ENCODE results near the gene HOOK2. TPM values are rescaled to one million over a fixed set of nuclear protein-coding genes. Genes with fewer than 3 reads are reported as not detected.

Gene HOOK2
- total and polyA plus RNA-seq, 2 of the 13 experiments (the other 11 are each of a cell fraction or from before 2014, with no cell fraction given) = 9.2 to 12.9 TPM

- TF ChIP-seq ZNF710 (CRISPR knock-in tag; IDR thresholded peaks at IDR 0.05; ENCODE audit: borderline replicate concordance) (no peak), ZNF781 (CRISPR knock-in tag; IDR thresholded peaks at IDR 0.05; ENCODE audit: borderline replicate concordance, not compliant biosample characterization) (peak; percentile 73), ZFAT (CRISPR knock-in tag; conservative IDR thresholded peaks at IDR 0.05) (0 out of 2 replicates have a peak, but pooled peaks have one; percentile 47), ZNF557 (CRISPR knock-in tag; IDR thresholded peaks at IDR 0.05) (0 out of 2 replicates have a peak, but pooled peaks have one; percentile 75), ZNF556 (CRISPR knock-in tag; IDR thresholded peaks at IDR 0.05; ENCODE audit: borderline replicate concordance) (peak; percentile 60; the same call in 1 of the 2 replicates), TFDP2 (CRISPR knock-in tag; IDR thresholded peaks at IDR 0.05) (peak; percentile 99), TBP (CRISPR knock-in tag; IDR thresholded peaks at IDR 0.05) (0 out of 2 replicates have a peak, but pooled peaks have one; percentile 27), ZBTB2 (CRISPR knock-in tag; IDR thresholded peaks at IDR 0.05; ENCODE audit: low read depth) (peak; percentile 74; the same call in 1 of the 2 replicates), BCL6 (CRISPR knock-in tag; IDR thresholded peaks at IDR 0.05) (0 out of 2 replicates have a peak, but pooled peaks have one; percentile 32), NBN (conservative IDR thresholded peaks at IDR 0.05) (no peak), ZFP90 (CRISPR knock-in tag; IDR thresholded peaks at IDR 0.05; ENCODE audit: borderline replicate concordance) (peak; percentile 88; the same call in 1 of the 2 replicates), KLF9 (CRISPR knock-in tag; IDR thresholded peaks at IDR 0.05; ENCODE audit: low read depth) (peak; percentile 94), PBX2 (CRISPR knock-in tag; IDR thresholded peaks at IDR 0.05) (no peak), KLF11 (CRISPR knock-in tag; IDR thresholded peaks at IDR 0.05) (peak; percentile 85), GABPA (IDR thresholded peaks at IDR 0.05; ENCODE audit: low read depth, low read length) (no peak), GABPA (CRISPR knock-in tag; IDR thresholded peaks at IDR 0.05; ENCODE audit: low read depth) (peak; percentile 49; the same call in 1 of the 2 replicates), ZIK1 (CRISPR knock-in tag; IDR thresholded peaks at IDR 0.05; ENCODE audit: borderline replicate concordance, low read depth) (no peak), GRHL1 (CRISPR knock-in tag; conservative IDR thresholded peaks at IDR 0.05) (no peak), ZNF749 (CRISPR knock-in tag; IDR thresholded peaks at IDR 0.05; ENCODE audit: borderline replicate concordance) (peak; percentile 61; the same call in 1 of the 2 replicates), NCOA2 (CRISPR knock-in tag; IDR thresholded peaks at IDR 0.05) (peak; percentile 22; the same call in 1 of the 2 replicates), ZNF850 (CRISPR knock-in tag; conservative IDR thresholded peaks at IDR 0.05) (no peak), ZNF496 (CRISPR knock-in tag; IDR thresholded peaks at IDR 0.05; ENCODE audit: insufficient replicate concordance) (no peak)
Measured at GRCh38 chr19:12806242-12807081, 31.1 kb upstream of the HOOK2 start, which contains the start of gene RNASEH2A (continued).

Measured in HepG2 (cell line).